ENCODE measurements around the gene APP.

Gene APP

GRCh38 chr21:26127073-26127814 is 43.3 kb downstream of the APP start:
- no peak for DNase-seq (ENCODE audit: low spot score)

- DNase-seq (ENCODE audit: low spot score) = no peak
Observed at GRCh38 chr21:26126168-26126553, 44.4 kb downstream of the APP start.

GRCh38 chr21:26125433-26126167 is 45.0 kb downstream of the APP start:
- no peak for DNase-seq (ENCODE audit: low spot score)

GRCh38 chr21:26124896-26125295 is 45.7 kb downstream of the APP start:
- no peak for DNase-seq (ENCODE audit: low spot score)

- DNase-seq (ENCODE audit: low spot score) = no peak
Observed at GRCh38 chr21:26124421-26124833, 46.1 kb downstream of the APP start.

GRCh38 chr21:26123012-26123411 is 47.6 kb downstream of the APP start:
- no peak for DNase-seq (ENCODE audit: low spot score)

GRCh38 chr21:26120828-26121227 is 49.7 kb downstream of the APP start:
- no peak for DNase-seq (ENCODE audit: low spot score)

- DNase-seq (ENCODE audit: low spot score) = no peak
Observed at GRCh38 chr21:26119906-26120305, 50.7 kb downstream of the APP start.

- DNase-seq (ENCODE audit: low spot score) = no peak
Observed at GRCh38 chr21:26118938-26119540, 51.5 kb downstream of the APP start.

- no peak for DNase-seq (ENCODE audit: low spot score)
Observed at GRCh38 chr21:26117972-26118367, 52.6 kb downstream of the APP start.

- DNase-seq (ENCODE audit: low spot score) = no peak
Observed at GRCh38 chr21:26117324-26117971, 53.1 kb downstream of the APP start.

GRCh38 chr21:26116456-26117011 is 54.0 kb downstream of the APP start:
- DNase-seq (ENCODE audit: low spot score) = no peak

GRCh38 chr21:26115899-26116298 is 54.7 kb downstream of the APP start:
- DNase-seq (ENCODE audit: low spot score) = no peak

GRCh38 chr21:26115305-26115704 is 55.3 kb downstream of the APP start:
- no peak for DNase-seq (ENCODE audit: low spot score)

GRCh38 chr21:26112975-26113374 is 57.6 kb downstream of the APP start:
- no peak for DNase-seq (ENCODE audit: low spot score)

GRCh38 chr21:26112127-26112742 is 58.3 kb downstream of the APP start:
- DNase-seq (ENCODE audit: low spot score) = no peak

GRCh38 chr21:26110715-26111114 is 59.9 kb downstream of the APP start:
- DNase-seq (ENCODE audit: low spot score) = no peak

GRCh38 chr21:26107429-26107828 is 63.1 kb downstream of the APP start:
- no peak for DNase-seq (ENCODE audit: low spot score)

- no peak for DNase-seq (ENCODE audit: low spot score)
Observed at GRCh38 chr21:26106562-26106961, 64.0 kb downstream of the APP start.

- DNase-seq (ENCODE audit: low spot score) = no peak
Observed at GRCh38 chr21:26105819-26106218, 64.8 kb downstream of the APP start.

GRCh38 chr21:26100573-26100972 is 70.0 kb downstream of the APP start:
- no peak for DNase-seq (ENCODE audit: low spot score)

Measured in iPS-NIHi11 (cell line).